Measurements from ENCODE around the gene ACOT7. TPM values are rescaled to one million over a fixed set of nuclear protein-coding genes. Genes with fewer than 3 reads are reported as not detected.

The ACOT7 gene
- total and polyA plus RNA-seq, 2 of the 13 experiments (the other 11 are each of a cell fraction or from before 2014, with no cell fraction given) = 33.0 to 55.8 TPM

DNA sequence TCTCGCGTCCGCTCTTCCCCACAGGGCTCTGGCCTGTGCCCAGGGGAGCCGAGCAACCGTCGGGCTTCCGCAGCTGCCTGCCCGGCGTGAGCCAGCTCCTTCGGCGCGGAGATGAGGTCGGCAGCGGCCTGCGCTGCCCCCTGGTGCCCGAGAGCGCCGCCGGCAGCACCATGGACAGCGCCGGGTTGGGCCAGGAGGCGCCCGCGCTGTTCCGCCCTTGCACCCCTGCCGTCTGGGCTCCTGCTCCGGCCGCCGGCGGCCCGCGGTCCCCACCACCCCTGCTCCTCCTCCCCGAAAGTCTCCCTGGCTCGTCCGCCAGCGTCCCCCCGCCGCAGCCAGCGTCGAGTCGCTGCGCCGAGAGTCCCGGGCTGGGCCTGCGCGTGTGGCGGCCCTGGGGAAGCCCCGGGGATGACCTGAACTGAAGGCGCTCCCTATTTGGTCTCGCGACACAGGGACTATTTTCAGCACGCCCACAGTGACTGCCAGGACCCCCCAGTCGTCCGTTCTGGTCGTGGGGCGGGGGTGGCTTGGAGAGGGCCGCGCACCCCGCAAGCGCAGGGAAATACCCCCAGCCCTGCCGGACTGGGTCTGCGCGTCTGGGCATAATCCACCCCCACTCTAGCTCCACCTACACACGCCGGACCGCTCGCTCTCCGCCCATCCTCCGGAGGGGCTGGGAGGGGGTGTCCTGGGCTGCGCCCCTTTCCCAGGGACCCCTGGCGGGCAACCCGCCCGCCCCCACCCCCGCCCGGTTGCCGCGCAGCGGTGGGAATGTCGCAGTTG is 148.3 kb downstream of the ACOT7 start (continued):
- TF ChIP-seq, protein P1, sequence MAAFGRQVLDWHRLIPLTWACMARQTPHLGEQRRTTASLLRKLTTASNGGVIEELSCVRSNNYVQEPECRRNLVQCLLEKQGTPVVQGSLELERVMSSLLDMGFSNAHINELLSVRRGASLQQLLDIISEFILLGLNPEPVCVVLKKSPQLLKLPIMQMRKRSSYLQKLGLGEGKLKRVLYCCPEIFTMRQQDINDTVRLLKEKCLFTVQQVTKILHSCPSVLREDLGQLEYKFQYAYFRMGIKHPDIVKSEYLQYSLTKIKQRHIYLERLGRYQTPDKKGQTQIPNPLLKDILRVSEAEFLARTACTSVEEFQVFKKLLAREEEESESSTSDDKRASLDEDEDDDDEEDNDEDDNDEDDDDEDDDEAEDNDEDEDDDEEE (CRISPR knock-in tag; IDR thresholded peaks at IDR 0.05) = peak; percentile 100
- peak; percentile 54; the same call in 1 of the 2 replicates for TF ChIP-seq HMG20A (CRISPR knock-in tag; IDR thresholded peaks at IDR 0.05; ENCODE audit: borderline replicate concordance)
- no peak for TF ChIP-seq KAT2B (IDR thresholded peaks at IDR 0.05; ENCODE audit: borderline replicate concordance, low read depth, low read length)
- TF ChIP-seq, protein P2, sequence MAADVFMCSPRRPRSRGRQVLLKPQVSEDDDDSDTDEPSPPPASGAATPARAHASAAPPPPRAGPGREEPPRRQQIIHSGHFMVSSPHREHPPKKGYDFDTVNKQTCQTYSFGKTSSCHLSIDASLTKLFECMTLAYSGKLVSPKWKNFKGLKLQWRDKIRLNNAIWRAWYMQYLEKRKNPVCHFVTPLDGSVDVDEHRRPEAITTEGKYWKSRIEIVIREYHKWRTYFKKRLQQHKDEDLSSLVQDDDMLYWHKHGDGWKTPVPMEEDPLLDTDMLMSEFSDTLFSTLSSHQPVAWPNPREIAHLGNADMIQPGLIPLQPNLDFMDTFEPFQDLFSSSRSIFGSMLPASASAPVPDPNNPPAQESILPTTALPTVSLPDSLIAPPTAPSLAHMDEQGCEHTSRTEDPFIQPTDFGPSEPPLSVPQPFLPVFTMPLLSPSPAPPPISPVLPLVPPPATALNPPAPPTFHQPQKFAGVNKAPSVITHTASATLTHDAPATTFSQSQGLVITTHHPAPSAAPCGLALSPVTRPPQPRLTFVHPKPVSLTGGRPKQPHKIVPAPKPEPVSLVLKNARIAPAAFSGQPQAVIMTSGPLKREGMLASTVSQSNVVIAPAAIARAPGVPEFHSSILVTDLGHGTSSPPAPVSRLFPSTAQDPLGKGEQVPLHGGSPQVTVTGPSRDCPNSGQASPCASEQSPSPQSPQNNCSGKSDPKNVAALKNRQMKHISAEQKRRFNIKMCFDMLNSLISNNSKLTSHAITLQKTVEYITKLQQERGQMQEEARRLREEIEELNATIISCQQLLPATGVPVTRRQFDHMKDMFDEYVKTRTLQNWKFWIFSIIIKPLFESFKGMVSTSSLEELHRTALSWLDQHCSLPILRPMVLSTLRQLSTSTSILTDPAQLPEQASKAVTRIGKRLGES (CRISPR knock-in tag; IDR thresholded peaks at IDR 0.05; ENCODE audit: borderline replicate concordance) = peak; percentile 97
- TF ChIP-seq PRMT3 (CRISPR knock-in tag; IDR thresholded peaks at IDR 0.05; ENCODE audit: borderline replicate concordance, low read depth) = peak; percentile 93; the same call in 1 of the 2 replicates
- TF ChIP-seq PPARG (CRISPR knock-in tag; conservative IDR thresholded peaks at IDR 0.05) = peak; percentile 80
- TF ChIP-seq ZBTB34 (CRISPR knock-in tag; IDR thresholded peaks at IDR 0.05) = peak; percentile 83; the same call in 1 of the 2 replicates
- TF ChIP-seq ISX (CRISPR knock-in tag; conservative IDR thresholded peaks at IDR 0.05) = peak; percentile 99
- no peak; the same call in 1 of the 2 replicates for TF ChIP-seq NFATC3 (CRISPR knock-in tag; IDR thresholded peaks at IDR 0.05)
- TF ChIP-seq, protein P3, sequence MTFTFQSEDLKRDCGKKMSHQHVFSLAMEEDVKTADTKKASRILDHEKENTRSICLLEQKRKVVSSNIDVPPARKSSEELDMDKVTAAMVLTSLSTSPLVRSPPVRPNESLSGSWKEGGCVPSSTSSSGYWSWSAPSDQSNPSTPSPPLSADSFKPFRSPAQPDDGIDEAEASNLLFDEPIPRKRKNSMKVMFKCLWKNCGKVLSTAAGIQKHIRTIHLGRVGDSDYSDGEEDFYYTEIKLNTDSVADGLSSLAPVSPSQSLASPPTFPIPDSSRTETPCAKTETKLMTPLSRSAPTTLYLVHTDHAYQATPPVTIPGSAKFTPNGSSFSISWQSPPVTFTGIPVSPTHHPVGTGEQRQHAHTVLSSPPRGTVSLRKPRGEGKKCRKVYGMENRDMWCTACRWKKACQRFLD (CRISPR knock-in tag; IDR thresholded peaks at IDR 0.05; ENCODE audit: borderline replicate concordance) = peak; percentile 95
- no peak for TF ChIP-seq ZNF33A (CRISPR knock-in tag; IDR thresholded peaks at IDR 0.05; ENCODE audit: borderline replicate concordance)
- peak; percentile 73; the same call in 1 of the 2 replicates for TF ChIP-seq ZNF567 (CRISPR knock-in tag; IDR thresholded peaks at IDR 0.05; ENCODE audit: borderline replicate concordance)
- TF ChIP-seq MTA1 (CRISPR knock-in tag; IDR thresholded peaks at IDR 0.05; ENCODE audit: borderline replicate concordance) = peak; percentile 59; the same call in 1 of the 2 replicates
- 0 out of 2 replicates have a peak, but pooled peaks have one; percentile 58 for TF ChIP-seq ZBTB46 (CRISPR knock-in tag; IDR thresholded peaks at IDR 0.05; ENCODE audit: borderline replicate concordance)
- TF ChIP-seq, protein P4, sequence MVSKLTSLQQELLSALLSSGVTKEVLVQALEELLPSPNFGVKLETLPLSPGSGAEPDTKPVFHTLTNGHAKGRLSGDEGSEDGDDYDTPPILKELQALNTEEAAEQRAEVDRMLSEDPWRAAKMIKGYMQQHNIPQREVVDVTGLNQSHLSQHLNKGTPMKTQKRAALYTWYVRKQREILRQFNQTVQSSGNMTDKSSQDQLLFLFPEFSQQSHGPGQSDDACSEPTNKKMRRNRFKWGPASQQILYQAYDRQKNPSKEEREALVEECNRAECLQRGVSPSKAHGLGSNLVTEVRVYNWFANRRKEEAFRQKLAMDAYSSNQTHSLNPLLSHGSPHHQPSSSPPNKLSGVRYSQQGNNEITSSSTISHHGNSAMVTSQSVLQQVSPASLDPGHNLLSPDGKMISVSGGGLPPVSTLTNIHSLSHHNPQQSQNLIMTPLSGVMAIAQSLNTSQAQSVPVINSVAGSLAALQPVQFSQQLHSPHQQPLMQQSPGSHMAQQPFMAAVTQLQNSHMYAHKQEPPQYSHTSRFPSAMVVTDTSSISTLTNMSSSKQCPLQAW (CRISPR knock-in tag; IDR thresholded peaks at IDR 0.05) = peak; percentile 52; the same call in 1 of the 2 replicates
- TF ChIP-seq HNRNPH1 (optimal IDR thresholded peaks at IDR 0.05; ENCODE audit: low read depth, low read length) = no peak
- TF ChIP-seq ZNF264 (CRISPR knock-in tag; IDR thresholded peaks at IDR 0.05) = peak; percentile 95

Data from HepG2 (cell line).